Gastroesophageal sphincter (tissue), 4 donors: ENCODE results near the gene FHAD1. TPM values are rescaled to one million over a fixed set of nuclear protein-coding genes. Genes with fewer than 3 reads are reported as not detected.

ENCODE experiments used
- ATAC-seq: fragments of 150-250 bp; one replicate; pipeline ENCODE4 v1.9.1; 2016; ENCODE audit warnings: mild to moderate bottlenecking, moderate library complexity
- H3K27ac ChIP-seq, 4 donors: fragments of 200-600 bp; sonication (generic) in 3 of 4; 1 replicate in 3 of 4; 2 replicates in 1 of 4; pipeline ENCODE4 v1.5.1; 2016 to 2019
- H3K27me3 ChIP-seq: fragments of 200-600 bp; sonication (generic); one replicate; pipeline ENCODE4 v1.5.1; 2019
- H3K36me3 ChIP-seq, 2 donors: fragments of 200-600 bp; sonication (generic); one replicate each; pipeline ENCODE4 v1.5.1; 2019; ENCODE audit warnings: control low read depth in 1 of 2
- H3K4me1 ChIP-seq, 3 donors: fragments of 200-600 bp; sonication (generic); 1 replicate in 2 of 3; 2 replicates in 1 of 3; pipeline ENCODE4 v1.5.1; 2016 to 2019; ENCODE audit warnings: control low read depth in 2 of 3
- H3K4me3 ChIP-seq, 2 donors: fragments of 200-600 bp; sonication (generic); one replicate each; pipeline ENCODE4 v1.5.1; 2019; ENCODE audit warnings: mild to moderate bottlenecking in 1 of 2, moderate library complexity in 1 of 2
- H3K9me3 ChIP-seq, 3 donors: fragments of 200-600 bp; sonication (generic); one replicate each; pipeline ENCODE4 v1.5.1; 2017 to 2019; ENCODE audit warnings: control low read depth in 2 of 3
- CTCF ChIP-seq, 4 experiments: fragments of 200-600 bp in 2 of 4; fragments of 450-650 bp in 2 of 4; sonication (generic) in 1 of 4; IDR thresholded peaks; one replicate each; pipeline ENCODE4 v1.5.1; 2017 to 2019; ENCODE audit warnings: antibody characterized with exemption in 4 of 4, mild to moderate bottlenecking in 2 of 4, moderate library complexity in 2 of 4
- EP300 ChIP-seq: sonication (generic); formaldehyde crosslinking; IDR thresholded peaks from one replicate; pipeline ENCODE4 v1.6.1; 2017; ENCODE audit warnings: antibody characterized with exemption, mild to moderate bottlenecking
- POLR2A ChIP-seq, 2 donors: fragments of 450-650 bp; IDR thresholded peaks; one replicate each; pipeline ENCODE4 v1.6.1; 2017; ENCODE audit warnings: antibody characterized with exemption in 2 of 2, mild to moderate bottlenecking in 2 of 2, moderate library complexity in 1 of 2
- POLR2AphosphoS5 ChIP-seq: sonication (generic); formaldehyde crosslinking; IDR thresholded peaks from one replicate; pipeline ENCODE4 v1.6.1; 2017; ENCODE audit warnings: antibody characterized with exemption
- WGBS, 2 donors: methylation state at CpG; one replicate each; pipeline ENCODE4 v1.1.5; 2018; ENCODE audit warnings: low coverage in 1 of 2; 5-methylcytosine and 5-hydroxymethylcytosine counted together
- total RNA-seq, 4 donors: library from RNA; depleted of rRNA; stranded (reverse); fragments of >200 nt; gene quantifications; one replicate each; pipeline ENCODE4 v1.1.0, GENCODE V29; 2016

The FHAD1 gene
- total RNA-seq, 4 donors from 2014 or later, result 1.1 TPM; not detected in 3

- ATAC-seq, result no peak
- WGBS, 2 donors, result 63 to 69% methylated on average over 2 to 7 of the region's 7 CpGs
Measured at GRCh38 chr1:15401391-15402055, 154.5 kb downstream of the FHAD1 start.

GRCh38 chr1:15402809-15403450 is 155.9 kb downstream of the FHAD1 start:
- 84 to 94% methylated on average over 3 to 5 of the region's 5 CpGs for WGBS, 2 donors
- TF ChIP-seq POLR2AphosphoS5 (no peak), POLR2A (IDR thresholded peaks at IDR 0.05) (no peak), CTCF (IDR thresholded peaks at IDR 0.05) (no peak), EP300 (no peak)
- no peak for ATAC-seq

More at GRCh38 chr1:15401391-15402055, 154.5 kb downstream of the FHAD1 start:
- Histone ChIP-seq H3K36me3 (no peaks in the 10 kb centered on the region), H3K9me3 (peaks cover 0 to 9% (median 0%) of the 10 kb centered on the region in 3 donors), H3K4me3 (no peak overlapping the region), H3K27ac (no peak overlapping the region), H3K27me3 (no peaks in the 10 kb centered on the region), H3K4me1 (peaks cover 0 to 1% (median 0%) of the 10 kb centered on the region in 3 donors)
- no peak for TF ChIP-seq EP300
- no peak for TF ChIP-seq POLR2AphosphoS5
- TF ChIP-seq CTCF (IDR thresholded peaks at IDR 0.05), result no peak
- no peak for TF ChIP-seq POLR2A (IDR thresholded peaks at IDR 0.05)

GRCh38 chr1:15403962-15404580 is 157.0 kb downstream of the FHAD1 start:
- no peak for ATAC-seq
- Histone ChIP-seq H3K27me3 (no peaks in the 10 kb centered on the region), H3K4me3 (no peak overlapping the region), H3K27ac (no peak overlapping the region), H3K9me3 (peaks cover 0 to 9% (median 0%) of the 10 kb centered on the region in 3 donors), H3K4me1 (peaks cover 0 to 27% (median 14%) of the 10 kb centered on the region in 3 donors), H3K36me3 (no peaks in the 10 kb centered on the region)
- 89 to 90% methylated on average over 4 to 7 of the region's 9 CpGs for WGBS, 2 donors
- no peak for TF ChIP-seq EP300
- TF ChIP-seq POLR2A (IDR thresholded peaks at IDR 0.05), result no peak
- TF ChIP-seq CTCF (IDR thresholded peaks at IDR 0.05), result no peak
- TF ChIP-seq POLR2AphosphoS5, result no peak

More at GRCh38 chr1:15402809-15403450, 155.9 kb downstream of the FHAD1 start:
- no peak overlapping the region for H3K4me3 ChIP-seq
- H3K27me3 ChIP-seq, result no peaks in the 10 kb centered on the region
- no peak overlapping the region for H3K27ac ChIP-seq
- H3K36me3 ChIP-seq, result no peaks in the 10 kb centered on the region
- H3K4me1 ChIP-seq, result peaks cover 0 to 15% (median 12%) of the 10 kb centered on the region in 3 donors
- H3K9me3 ChIP-seq, result peaks cover 0 to 9% (median 0%) of the 10 kb centered on the region in 3 donors

- peaks cover 0 to 33% (median 16%) of the 10 kb centered on the region in 3 donors for H3K4me1 ChIP-seq
- 93 to 98% methylated on average over 3 to 5 of the region's 9 CpGs for WGBS, 2 donors
- no peak overlapping the region for H3K27ac ChIP-seq
- ATAC-seq, result no peak
- H3K9me3 ChIP-seq, result peaks cover 0 to 1% (median 0%) of the 10 kb centered on the region in 3 donors
- H3K36me3 ChIP-seq, result no peaks in the 10 kb centered on the region
- H3K27me3 ChIP-seq, result no peaks in the 10 kb centered on the region
- no peak overlapping the region for H3K4me3 ChIP-seq
- TF ChIP-seq POLR2A (IDR thresholded peaks at IDR 0.05) (no peak), EP300 (no peak), POLR2AphosphoS5 (no peak), CTCF (IDR thresholded peaks at IDR 0.05) (no peak)
Measured at GRCh38 chr1:15405106-15405850, 158.3 kb downstream of the FHAD1 start.
